PFSK-1 (cell line): ENCODE data around the gene FAM3A.

Experiments used
- FOXP2 ChIP-seq: optimal IDR thresholded peaks from 2 replicates; pipeline ENCODE3; 2011; ENCODE audit warnings: borderline replicate concordance, control low read depth, inconsistent platforms; ENCODE audit not compliant: insufficient read depth; ENCODE audit errors: extremely low read length, extremely low read depth
- POLR2AphosphoS5 ChIP-seq: IDR thresholded peaks from 2 replicates; pipeline ENCODE4 v1.6.1; 2012; ENCODE audit warnings: low read depth, mild to moderate bottlenecking, control low read depth, low read length, moderate library complexity
- SIN3A ChIP-seq: IDR thresholded peaks from 2 replicates; pipeline ENCODE4 v1.6.1; 2012; ENCODE audit warnings: mild to moderate bottlenecking, low read length, moderate library complexity, borderline replicate concordance; ENCODE audit not compliant: insufficient read depth
- TAF1 ChIP-seq: IDR thresholded peaks from 2 replicates; pipeline ENCODE4 v1.6.1; 2012; ENCODE audit warnings: low read length, control low read depth, borderline replicate concordance; ENCODE audit not compliant: insufficient read depth
- TF ChIP-seq, protein P1 (sequence below), 2 experiments: IDR thresholded peaks; 2 replicates each; pipeline versions ENCODE4 v1.6.1 to v1.8.0; 2011 to 2012; ENCODE audit warnings: low read depth in 2 of 2, low read length in 2 of 2, control low read depth in 1 of 2, inconsistent platforms in 1 of 2, mild to moderate bottlenecking in 1 of 2, moderate library complexity in 1 of 2; ENCODE audit not compliant: insufficient read depth in 1 of 2

FAM3A gene

GRCh38 chrX:154486052-154486395, 30.0 kb downstream of the FAM3A start:
- TF ChIP-seq SIN3A = no peak
- no peak for TF ChIP-seq FOXP2
- TF ChIP-seq, protein P1, sequence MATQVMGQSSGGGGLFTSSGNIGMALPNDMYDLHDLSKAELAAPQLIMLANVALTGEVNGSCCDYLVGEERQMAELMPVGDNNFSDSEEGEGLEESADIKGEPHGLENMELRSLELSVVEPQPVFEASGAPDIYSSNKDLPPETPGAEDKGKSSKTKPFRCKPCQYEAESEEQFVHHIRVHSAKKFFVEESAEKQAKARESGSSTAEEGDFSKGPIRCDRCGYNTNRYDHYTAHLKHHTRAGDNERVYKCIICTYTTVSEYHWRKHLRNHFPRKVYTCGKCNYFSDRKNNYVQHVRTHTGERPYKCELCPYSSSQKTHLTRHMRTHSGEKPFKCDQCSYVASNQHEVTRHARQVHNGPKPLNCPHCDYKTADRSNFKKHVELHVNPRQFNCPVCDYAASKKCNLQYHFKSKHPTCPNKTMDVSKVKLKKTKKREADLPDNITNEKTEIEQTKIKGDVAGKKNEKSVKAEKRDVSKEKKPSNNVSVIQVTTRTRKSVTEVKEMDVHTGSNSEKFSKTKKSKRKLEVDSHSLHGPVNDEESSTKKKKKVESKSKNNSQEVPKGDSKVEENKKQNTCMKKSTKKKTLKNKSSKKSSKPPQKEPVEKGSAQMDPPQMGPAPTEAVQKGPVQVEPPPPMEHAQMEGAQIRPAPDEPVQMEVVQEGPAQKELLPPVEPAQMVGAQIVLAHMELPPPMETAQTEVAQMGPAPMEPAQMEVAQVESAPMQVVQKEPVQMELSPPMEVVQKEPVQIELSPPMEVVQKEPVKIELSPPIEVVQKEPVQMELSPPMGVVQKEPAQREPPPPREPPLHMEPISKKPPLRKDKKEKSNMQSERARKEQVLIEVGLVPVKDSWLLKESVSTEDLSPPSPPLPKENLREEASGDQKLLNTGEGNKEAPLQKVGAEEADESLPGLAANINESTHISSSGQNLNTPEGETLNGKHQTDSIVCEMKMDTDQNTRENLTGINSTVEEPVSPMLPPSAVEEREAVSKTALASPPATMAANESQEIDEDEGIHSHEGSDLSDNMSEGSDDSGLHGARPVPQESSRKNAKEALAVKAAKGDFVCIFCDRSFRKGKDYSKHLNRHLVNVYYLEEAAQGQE (IDR thresholded peaks at IDR 0.05; ENCODE audit: insufficient read depth in 1 of 2, low read depth in 2 of 2, low read length in 2 of 2) = no peak
- TF ChIP-seq POLR2AphosphoS5 = no peak
- no peak for TF ChIP-seq TAF1

GRCh38 chrX:154485150-154486051, 30.6 kb downstream of the FAM3A start:
- no peak for TF ChIP-seq FOXP2
- no peak for TF ChIP-seq POLR2AphosphoS5
- TF ChIP-seq SIN3A = no peak
- no peak for TF ChIP-seq TAF1
- TF ChIP-seq, protein P1 (IDR thresholded peaks at IDR 0.05; ENCODE audit: insufficient read depth in 1 of 2, low read depth in 2 of 2, low read length in 2 of 2) = no peak

GRCh38 chrX:154484255-154485149, 31.5 kb downstream of the FAM3A start:
- TF ChIP-seq TAF1 (no peak), POLR2AphosphoS5 (no peak), FOXP2 (no peak)
- TF ChIP-seq, protein P1 (IDR thresholded peaks at IDR 0.05; ENCODE audit: insufficient read depth in 1 of 2, low read depth in 2 of 2, low read length in 2 of 2) = no peak

DNA sequence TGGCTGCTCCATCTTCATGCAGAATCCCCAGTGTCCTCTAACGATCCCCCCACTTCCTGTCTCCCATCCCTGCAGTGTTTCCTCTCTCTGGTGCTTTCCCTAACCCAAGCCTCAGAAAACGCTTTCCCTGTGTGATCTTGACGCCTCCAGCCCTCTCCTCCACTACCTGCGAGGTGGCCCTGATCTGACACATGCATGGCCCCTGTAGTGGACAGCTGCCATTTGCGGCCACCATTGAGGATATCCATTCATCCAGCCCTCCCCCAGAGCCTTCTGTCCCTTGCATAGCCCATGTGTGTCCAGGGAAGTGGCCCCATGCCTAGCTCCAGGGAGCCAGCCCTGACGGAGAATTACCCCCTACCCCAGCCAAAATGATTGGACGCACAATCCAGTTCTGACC, 32.7 kb downstream of the FAM3A start:
- TF ChIP-seq TAF1 = no peak
- TF ChIP-seq POLR2AphosphoS5 = no peak; the same call in 1 of the 2 replicates
- no peak for TF ChIP-seq FOXP2

- TF ChIP-seq, protein P1 (IDR thresholded peaks at IDR 0.05; ENCODE audit: insufficient read depth in 1 of 2, low read depth in 2 of 2, low read length in 2 of 2) = no peak
- no peak for TF ChIP-seq SIN3A
- no peak for TF ChIP-seq POLR2AphosphoS5
- no peak for TF ChIP-seq TAF1
- TF ChIP-seq FOXP2 = no peak
These were observed 33.2 kb downstream of the FAM3A start for GRCh38 chrX:154482786-154483185.
